SK-N-DZ (cell line): Measurements from ENCODE around the gene FRMD6.
"Not testable (repeated sequence)": the region's sequence is repeated elsewhere in the genome, so short reads cannot be mapped to it uniquely, and the experiment has no call there.

Source experiments
- DNase-seq: peaks from one replicate; pipeline ENCODE4 v3.0.0-alpha.2; 2015; ENCODE audit warnings: low spot score

FRMD6 gene

DNA sequence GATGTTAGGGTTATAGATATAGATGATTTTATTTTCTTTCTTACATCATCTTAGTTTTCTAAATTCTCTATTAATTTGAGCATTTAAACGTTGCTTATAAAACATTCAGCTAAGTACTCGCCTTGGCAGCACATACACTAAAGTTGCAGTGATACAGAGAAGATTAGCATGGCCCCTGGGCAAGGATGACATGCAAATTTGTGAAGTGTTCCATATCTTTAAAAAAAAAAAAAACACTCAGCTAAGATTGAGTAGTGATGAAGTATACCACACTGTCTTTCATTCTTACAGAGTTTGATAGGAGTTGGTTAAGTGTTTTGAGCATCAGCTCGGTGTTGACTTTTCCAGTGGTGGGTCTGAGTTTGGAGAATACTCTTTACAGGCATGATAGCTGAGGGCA is 72.3 kb downstream of the FRMD6 start:
- DNase-seq = no peak

GRCh38 chr14:51724650-51725049 is 72.9 kb downstream of the FRMD6 start:
- no peak for DNase-seq

DNA sequence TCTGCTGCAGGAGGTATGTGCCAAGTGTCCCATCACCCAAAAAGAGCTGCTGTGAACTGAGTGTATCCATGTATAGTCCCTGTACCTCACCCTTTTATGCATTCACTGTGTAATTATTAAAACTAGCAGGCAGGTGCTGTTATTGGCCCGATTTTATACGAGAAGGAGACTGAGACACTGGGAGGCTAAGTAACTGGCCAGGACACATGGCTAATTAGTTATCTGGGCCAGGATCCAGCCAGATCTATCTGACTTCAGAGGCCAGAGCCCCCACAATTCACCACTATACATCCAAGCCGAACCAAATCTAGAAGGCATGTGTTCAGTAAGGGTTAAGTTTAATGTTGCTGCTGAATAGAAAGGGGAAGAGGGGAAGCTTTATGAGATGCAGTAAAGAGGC is 73.4 kb downstream of the FRMD6 start:
- DNase-seq = no peak

DNA sequence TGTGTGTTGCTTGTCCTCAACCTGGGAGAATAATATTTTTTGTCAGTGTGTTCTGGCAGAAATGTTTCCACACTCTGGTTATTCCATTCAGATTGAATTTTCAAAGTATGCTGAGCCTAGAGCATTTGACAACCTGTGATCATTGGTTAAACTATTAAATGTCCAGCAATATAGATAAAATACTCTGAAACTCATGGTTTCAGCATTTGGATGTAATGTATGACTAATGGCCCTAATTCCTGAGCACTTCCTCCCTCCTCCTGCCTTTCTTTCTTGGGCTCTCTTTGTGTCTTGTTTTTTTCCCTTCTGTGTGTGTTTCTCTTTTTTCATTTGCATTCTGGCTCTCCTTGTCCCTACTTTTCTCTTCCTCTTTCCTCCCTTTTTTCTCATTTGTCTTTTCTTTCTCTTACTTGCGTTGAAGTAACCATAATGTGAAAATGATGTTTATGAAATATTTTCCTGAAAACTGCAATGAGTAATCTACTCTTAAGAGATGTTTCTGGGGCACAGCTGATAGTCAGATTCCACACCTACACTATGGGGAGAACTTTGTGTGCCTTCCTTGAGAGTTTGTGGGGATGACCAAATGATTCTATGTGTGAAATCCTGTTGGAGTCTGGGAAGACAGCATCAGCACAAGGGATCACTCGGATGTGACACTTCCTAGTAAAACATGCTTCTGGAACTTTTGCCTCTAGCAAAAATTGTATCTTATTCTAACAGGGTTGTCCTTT is 74.6 kb downstream of the FRMD6 start:
- no peak for DNase-seq

GRCh38 chr14:51727526-51727925 is 75.8 kb downstream of the FRMD6 start:
- DNase-seq = no peak

GRCh38 chr14:51730098-51730497 is 78.4 kb downstream of the FRMD6 start:
- DNase-seq = no peak

GRCh38 chr14:51730684-51731083 is 79.0 kb downstream of the FRMD6 start:
- no peak for DNase-seq

- no peak for DNase-seq
Measured at GRCh38 chr14:51732494-51733112, 80.9 kb downstream of the FRMD6 start.

DNA sequence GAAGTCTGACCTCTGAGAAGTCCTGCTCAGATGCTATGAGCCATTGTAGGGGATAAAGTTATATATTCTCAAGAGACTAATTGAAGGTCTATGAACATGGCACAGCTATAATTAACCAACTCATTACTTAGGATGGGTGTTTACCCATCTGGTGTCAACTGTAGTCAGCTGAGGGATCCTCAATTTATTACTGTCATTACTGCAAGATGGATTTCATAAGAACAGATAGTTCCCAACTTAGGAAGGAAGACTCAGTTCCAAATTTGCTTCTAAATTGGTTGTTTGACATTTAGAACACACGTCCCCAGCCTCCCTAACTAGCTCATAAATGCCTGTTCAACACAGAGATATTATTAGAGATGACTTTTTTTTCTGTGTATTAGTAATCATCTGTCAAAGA is 81.4 kb downstream of the FRMD6 start:
- no peak for DNase-seq

- no peak for DNase-seq
Measured at GRCh38 chr14:51735851-51736250, 84.1 kb downstream of the FRMD6 start.

DNA sequence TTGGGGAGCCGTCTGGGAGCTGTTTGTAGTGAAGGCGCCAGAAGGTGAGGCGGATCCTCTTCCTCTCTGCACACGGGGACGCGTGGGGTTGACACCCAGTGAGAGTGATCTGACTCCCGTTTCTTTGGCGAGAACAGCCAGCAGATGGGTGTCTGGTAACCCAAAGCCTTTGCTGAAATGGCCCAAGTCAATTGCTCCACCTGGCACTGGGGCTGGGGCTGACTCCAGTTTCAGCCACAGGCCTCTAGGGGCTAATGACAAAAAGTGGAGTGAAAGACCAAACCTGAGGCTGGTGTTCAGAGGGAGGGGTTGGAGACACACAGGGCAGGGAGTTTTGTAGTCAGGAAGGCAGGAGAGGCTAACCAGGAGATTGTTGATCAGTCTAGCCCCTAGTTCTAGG is 87.0 kb downstream of the FRMD6 start:
- DNase-seq = peak; percentile 8

GRCh38 chr14:51743588-51744000 is 91.9 kb downstream of the FRMD6 start:
- DNase-seq = no peak

DNA sequence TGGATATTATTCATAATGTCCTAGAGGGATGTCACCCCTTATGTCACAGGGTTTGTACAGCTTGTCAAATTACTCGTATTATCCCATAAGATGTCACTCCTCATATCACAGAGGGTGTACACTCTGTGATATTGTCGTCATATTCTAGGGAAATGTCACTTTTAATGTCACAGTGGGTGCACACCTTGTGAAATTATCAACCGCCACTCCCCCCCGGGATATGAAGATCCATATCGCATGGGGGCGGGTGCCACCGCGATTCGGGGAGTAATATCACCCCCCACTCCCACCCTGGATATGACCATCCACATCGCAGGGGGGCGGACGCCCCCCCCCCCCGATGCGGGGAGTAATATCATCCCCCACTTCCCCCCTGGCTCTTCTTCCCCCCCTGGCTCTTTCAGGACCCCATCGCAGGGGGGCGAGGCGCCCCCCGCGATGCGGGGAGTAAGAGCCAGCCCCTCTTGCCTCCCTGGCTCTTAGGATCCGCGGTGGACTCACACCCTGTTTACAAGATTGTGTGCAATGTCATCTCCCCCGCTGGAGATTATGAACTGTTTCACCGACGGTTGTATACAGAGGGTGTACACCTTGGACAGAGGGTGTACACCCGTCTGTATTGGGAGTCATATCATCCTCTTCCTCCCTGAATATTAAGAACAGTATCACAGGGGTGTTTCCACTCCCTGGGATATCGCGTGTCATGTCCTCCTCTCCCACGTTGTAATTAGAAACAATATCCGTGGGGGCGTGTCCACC is 92.8 kb downstream of the FRMD6 start:
- DNase-seq = no peak

DNA sequence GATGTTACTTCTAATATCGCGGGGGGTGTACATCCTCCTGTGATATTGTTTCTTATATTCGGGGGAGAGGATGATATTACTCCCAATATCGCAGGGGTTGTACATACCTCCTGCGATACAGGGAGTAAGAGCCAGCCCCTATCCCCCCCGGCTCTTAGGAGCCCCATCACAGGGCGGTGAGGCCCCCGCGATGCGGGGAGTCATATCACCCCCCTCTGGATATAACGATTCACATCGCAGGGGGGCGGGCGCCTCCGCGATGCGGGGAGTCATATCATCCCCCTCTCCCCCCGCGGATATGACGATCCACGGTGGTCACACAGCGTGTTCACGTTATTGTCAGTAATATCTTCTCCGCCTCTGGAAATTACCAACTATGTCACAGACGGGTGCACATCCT is 95.1 kb downstream of the FRMD6 start:
- not testable (repeated sequence) for DNase-seq

- DNase-seq = peak; percentile 29
Measured at GRCh38 chr14:51750542-51750941, 98.8 kb downstream of the FRMD6 start.

GRCh38 chr14:51751611-51752345 is 100.1 kb downstream of the FRMD6 start:
- DNase-seq = not testable (repeated sequence)

GRCh38 chr14:51757756-51758155 is 106.0 kb downstream of the FRMD6 start:
- not testable (repeated sequence) for DNase-seq

- no peak for DNase-seq
Measured at GRCh38 chr14:51759950-51760349, 108.2 kb downstream of the FRMD6 start.

GRCh38 chr14:51765726-51766125 is 114.0 kb downstream of the FRMD6 start:
- DNase-seq = not testable (repeated sequence)

- not testable (repeated sequence) for DNase-seq
Measured at GRCh38 chr14:51766586-51766985, 114.9 kb downstream of the FRMD6 start.

DNA sequence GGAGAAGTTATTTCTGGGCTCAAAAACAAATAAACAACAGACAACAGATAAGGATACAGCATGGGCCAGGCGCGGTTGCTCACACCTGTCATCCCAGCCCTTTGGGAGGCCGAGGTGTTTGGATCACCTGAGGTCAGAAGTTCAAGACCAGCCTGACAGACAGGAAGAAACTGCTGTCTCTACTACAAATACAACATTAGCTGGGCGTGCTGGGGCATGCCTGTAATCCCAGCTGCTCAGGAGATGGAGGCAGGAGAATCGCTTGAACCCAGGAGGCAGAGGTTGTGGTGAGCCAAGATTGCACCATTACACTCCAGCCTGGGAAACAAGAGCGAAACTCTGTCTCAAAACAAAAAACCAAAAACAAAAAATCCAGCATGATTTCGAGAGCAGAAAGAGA is 117.6 kb downstream of the FRMD6 start:
- DNase-seq = not testable (repeated sequence)

GRCh38 chr14:51774209-51774608 is 122.5 kb downstream of the FRMD6 start:
- no peak for DNase-seq
